NK-92 (cell line): Measurements from ENCODE around the gene MARCHF3.
"Not testable (repeated sequence)": the region's sequence is repeated elsewhere in the genome, so short reads cannot be mapped to it uniquely, and the experiment has no call there.

Source experiments
- DNase-seq: peaks from one replicate; lab custom pipeline; 2025; ENCODE audit not compliant: unreplicated experiment; lab: John Stamatoyannopoulos, UW

Gene MARCHF3

GRCh38 chr5:126921241-126922091, 108.9 kb downstream of the MARCHF3 start:
- no peak for DNase-seq

- no peak for DNase-seq
Measured at GRCh38 chr5:126920291-126920690, 110.1 kb downstream of the MARCHF3 start.

DNA sequence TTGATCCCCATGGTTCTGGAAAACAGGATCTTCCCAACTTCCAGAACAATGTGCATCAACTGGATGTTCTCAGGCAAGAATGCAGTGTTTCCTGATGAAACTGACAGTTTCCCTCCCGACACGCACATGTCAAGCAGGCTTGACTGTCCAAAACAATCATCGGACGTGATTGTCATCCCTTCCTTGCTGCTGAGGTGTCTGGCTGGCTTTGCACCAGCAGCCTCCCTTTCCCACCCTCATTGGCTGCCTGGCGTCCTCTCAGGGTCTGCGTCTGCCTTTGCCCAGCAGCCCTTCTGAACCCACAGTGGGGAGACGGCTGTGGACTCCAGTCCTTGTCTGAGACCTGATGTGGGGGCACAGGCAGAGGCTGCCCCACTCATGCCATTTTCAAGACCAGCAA, 110.8 kb downstream of the MARCHF3 start:
- DNase-seq, result no peak

DNA sequence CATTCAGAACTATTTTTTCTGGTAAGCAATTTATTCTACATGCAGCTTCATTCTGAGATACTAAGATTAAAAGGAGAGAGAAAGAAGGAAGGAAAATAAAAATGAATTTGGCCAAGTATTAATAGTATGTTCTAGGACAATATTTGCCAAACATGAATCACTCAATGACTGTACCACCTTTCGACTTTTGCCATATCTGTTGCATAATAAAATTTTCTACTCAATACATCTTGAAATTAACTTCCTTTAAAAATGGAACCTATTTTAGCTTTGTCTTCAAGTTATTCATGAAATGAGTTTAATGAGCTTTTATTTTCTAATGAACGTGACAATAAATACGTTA, 111.8 kb downstream of the MARCHF3 start:
- DNase-seq, result no peak

DNA sequence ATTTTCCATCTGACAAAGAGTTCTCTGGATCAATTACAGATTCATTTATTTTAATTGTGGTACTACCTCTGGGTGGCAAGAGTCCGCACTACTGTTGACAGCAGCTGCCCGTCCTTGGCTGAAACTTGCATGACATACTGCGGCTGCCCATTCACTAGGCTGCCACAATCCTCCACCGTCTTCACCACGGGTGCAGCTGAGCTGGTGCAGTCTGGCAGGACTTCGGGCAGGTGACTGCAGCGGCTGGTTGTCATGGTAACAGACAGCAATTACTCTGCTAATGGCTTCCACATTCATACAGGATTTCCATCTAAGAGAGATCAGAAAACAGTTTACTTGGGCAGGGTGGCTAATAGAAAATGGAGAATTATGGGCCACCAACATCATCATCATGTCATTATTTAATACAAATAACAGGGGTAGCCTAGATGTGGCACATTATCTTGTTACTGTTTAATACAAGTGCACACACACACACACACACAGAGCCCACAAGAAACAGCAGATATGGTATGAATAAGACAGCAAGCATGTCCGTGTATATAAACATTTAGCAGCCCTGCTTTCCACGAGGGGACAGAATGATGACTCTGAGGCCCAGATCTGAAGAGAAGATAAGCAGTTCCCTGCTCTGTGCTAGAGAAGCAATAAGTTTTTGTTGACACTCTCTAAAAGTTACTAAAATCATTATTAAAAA, 112.3 kb downstream of the MARCHF3 start:
- no peak for DNase-seq

- DNase-seq, result no peak
Measured at GRCh38 chr5:126915496-126915895, 114.9 kb downstream of the MARCHF3 start.

DNA sequence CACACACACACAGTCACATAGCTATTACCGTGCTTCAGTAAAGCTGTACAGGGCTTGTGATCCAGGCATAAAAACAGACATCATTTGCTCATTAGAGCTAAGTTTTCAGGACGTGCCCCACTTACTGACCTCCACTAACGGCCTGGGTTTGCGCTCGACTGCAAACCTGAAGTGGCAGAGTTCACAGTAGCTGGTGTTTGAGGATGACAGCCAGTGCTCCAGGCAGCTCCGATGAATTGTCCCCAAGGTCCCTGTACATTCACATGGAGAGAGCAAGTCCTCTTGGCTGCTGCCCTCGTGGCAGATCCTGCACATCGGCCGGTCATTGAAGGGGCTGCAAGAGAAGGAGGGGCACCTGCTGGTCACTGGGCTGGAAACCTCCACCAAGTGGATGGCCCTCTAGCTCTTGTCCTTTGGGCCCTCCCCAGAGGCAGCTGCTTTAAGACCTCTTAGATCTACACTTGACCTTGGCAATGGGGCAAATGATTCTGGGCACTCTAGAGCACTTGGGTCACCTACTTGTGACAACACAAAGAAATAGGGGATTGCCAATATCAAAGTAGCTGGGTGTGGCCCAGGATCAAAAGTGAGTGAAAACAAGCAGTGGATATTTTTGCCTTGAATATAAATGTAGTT, 115.4 kb downstream of the MARCHF3 start:
- DNase-seq, result no peak

GRCh38 chr5:126912616-126913200, 117.7 kb downstream of the MARCHF3 start:
- DNase-seq, result no peak

DNA sequence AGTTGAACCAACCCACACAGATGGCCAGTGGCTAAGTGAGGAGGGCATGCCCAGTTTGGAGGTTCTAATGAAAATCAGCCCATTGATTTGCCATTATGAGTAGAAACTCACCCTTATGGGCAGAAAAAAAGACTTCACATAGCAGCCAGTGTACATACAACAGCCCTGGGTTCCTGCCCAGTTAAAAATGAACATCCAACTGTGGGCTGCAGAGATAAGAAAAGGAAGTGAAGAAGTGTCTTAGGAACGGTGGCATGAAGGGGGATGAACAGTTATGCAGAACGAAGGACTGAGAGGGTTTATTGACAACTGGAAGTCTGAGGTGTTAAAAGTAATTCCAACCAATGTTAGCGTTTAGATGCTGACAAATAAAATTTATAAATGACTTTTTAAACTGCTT, 118.4 kb downstream of the MARCHF3 start:
- no peak for DNase-seq

DNA sequence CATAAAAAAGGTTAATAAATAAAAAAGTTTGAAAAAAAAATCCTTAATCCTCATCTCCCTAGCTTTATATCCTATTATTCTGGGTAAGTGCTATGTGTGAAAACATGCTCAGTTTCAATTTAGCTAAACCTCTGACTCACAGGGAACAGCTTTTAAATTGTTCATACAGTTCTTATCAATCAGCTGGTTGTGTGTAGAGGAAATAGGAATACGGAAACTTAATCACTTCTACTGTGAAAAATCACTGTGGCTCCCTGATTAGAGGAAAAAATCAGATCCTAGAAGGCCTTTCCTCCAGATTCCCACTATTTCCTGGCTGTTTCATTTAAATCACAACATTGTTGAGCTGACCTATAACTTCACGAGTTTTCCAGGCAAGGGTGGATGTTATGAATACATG, 120.5 kb downstream of the MARCHF3 start:
- no peak for DNase-seq

DNA sequence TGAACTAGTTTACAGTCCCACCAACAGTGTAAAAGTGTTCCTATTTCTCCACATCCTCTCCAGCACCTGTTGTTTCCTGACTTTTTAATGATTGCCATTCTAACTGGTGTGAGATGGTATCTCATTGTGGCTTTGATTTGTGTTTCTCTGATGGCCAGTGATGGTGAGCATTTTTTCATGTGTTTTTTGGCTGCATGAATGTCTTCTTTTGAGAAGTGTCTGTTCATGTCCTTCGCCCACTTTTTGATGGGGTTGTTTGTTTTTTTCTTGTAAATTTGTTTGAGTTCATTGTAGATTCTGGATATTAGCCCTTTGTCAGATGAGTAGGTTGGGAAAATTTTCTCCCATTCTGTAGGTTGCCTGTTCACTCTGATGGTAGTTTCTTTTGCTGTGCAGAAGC, 126.0 kb downstream of the MARCHF3 start:
- DNase-seq, result not testable (repeated sequence)

DNA sequence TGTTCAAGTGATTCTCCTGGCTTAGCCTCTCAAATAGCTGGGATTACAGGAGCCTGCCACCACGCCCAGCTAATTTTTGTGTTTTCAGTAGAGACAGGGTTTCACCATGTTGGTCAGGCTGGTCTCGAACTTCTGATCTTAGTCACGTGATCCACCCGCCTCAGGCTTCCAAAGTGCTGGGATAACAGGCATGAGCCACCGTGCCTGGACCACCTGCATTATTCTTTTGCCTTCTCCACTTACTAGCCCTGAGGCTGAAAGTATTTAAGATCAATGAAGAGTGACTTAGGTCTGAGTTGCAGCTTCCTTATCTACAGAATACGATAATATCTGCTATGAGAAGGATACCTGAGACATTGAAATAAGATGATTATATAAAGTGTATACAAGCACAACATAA, 129.6 kb downstream of the MARCHF3 start:
- DNase-seq, result no peak

GRCh38 chr5:126899476-126899875, 130.9 kb downstream of the MARCHF3 start:
- no peak for DNase-seq

DNA sequence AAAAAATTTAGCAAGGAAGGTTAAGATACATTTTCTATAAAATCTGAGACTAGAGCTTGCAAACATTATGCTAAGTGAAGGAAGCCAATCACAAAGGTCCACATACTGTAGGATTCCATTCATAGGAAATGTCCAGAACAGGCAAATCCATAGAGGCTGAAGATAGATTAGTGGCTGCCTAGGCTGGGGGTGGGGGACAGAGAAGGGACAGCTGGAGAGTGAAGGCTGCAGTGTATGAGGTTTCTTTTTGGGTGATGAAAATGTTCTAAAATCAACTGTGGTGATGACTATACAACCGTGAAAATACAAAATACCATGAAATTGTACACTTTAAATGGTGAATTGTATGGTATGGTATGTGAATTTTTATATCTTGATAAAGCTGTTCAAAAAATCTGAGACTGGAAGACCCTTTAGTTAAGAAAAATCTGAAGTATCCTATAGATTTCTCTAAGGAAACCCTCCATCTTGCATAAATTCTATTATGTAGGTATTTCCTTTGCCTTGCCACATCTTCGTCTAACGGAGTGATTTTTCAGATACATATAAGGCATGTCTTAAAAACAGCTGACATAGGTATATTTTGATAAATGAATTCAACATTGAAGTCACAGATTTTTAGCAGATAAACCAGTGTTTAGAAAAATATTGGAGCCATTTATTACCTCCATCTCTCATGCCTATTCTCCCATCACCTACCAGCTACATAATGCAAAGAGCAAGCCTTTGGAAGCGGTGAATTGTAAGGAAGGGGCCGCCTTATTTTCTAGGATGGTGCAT, 132.3 kb downstream of the MARCHF3 start:
- DNase-seq, result no peak

DNA sequence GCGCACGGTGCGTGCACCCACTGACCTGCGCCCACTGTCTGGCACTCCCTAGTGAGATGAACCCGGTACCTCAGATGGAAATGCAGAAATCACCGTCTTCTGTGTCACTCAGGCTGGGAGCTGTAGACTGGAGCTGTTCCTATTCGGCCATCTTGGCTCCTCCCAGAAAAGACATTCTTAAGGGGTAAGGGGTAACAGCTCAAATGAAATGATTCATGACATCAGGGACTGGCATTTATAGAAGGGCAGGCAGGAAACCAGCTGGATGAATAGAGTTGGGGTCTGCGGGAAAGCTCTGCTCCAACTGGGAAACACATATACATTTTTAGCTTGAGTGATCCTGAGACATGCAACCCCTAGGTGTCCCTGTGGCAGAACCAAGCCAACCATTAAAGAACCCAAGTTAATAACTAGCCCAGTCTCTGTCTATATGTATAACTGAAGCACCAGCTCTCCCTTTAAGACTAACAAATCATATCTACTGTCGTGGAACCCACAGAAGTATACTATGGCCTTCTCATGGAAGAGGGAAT, 134.1 kb downstream of the MARCHF3 start:
- no peak for DNase-seq

- not testable (repeated sequence) for DNase-seq
Measured at GRCh38 chr5:126895712-126896111, 134.6 kb downstream of the MARCHF3 start.

DNA sequence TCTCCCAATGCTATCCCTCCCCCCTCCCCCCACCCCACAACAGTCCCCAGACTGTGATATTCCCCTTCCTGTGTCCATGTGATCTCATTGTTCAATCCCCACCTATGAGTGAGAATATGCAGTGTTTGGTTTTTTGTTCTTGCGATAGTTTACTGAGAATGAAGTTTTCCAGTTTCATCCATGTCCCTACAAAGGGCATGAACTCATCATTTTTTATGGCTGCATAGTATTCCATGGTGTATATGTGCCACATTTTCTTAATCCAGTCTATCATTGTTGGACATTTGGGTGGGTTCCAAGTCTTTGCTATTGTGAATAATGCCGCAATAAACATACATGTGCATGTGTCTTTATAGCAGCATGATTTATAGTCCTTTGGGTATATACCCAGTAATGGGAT, 139.9 kb downstream of the MARCHF3 start:
- DNase-seq, result not testable (repeated sequence)

- no peak for DNase-seq
Measured at GRCh38 chr5:126888175-126888574, 142.2 kb downstream of the MARCHF3 start.

- DNase-seq, result no peak
Measured at GRCh38 chr5:126884269-126884819, 146.0 kb downstream of the MARCHF3 start.

DNA sequence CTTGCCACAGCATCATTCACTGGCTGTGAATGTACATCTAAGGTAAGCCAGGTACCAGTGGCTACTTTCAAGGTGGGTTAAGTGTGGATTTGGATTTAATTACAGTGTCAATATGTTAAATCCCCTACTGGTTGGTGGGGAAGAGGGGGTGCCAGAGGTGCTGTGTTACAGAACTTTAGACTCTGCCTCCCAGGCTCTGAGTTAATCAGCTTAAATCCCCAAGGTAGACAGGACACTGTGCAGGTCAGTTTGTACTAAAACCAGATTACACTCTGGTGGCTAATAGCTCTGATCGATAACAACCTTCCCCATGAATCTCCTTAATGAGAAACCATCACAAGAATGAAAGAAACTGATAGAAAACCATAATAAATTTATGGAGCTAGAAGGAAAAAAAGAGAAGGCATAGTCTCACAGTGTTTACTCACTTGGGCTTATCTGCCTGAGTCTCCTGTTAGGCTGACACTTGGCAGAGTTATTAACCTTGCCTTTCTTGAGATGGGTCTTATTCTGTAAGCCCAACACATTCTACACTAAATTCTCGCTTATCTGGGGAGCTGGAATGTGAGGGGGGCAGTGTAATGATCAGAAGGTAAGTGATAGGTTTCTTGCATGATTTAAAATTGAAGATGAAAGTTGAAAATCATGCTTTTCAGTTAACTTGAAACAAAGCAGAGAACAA, 146.7 kb downstream of the MARCHF3 start:
- no peak for DNase-seq
